ENCODE data around the gene NAA10. TPM values are rescaled to one million over a fixed set of nuclear protein-coding genes. Genes with fewer than 3 reads are reported as not detected.

The NAA10 gene
- polyA plus RNA-seq, 1 donor from 2014 or later, result 117 TPM

- H3K27me3 ChIP-seq (ENCODE audit: insufficient read depth, low read depth, low read length), result no peaks in the 10 kb centered on the region
Measured at GRCh38 chrX:153897899-153898298, 36.9 kb downstream of the NAA10 start.

GRCh38 chrX:153889123-153889522 lies 45.7 kb downstream of the NAA10 start:
- no peaks in the 10 kb centered on the region for H4K20me1 ChIP-seq (ENCODE audit: insufficient read depth)
- H3K79me2 ChIP-seq (replicated peaks; ENCODE audit: insufficient read depth, low read length), result peaks cover 16% of the 10 kb centered on the region
- H3K4me2 ChIP-seq (ENCODE audit: low read length), result no peak overlapping the region
- H3K4me3 ChIP-seq (ENCODE audit: low read length), result no peak overlapping the region
- no peaks in the 10 kb centered on the region for H3K9me2 ChIP-seq (ENCODE audit: insufficient read depth, low read length)
- no peaks in the 10 kb centered on the region for H3K36me3 ChIP-seq (ENCODE audit: insufficient read depth, low read length)
- no peak overlapping the region for H3K27ac ChIP-seq (ENCODE audit: low read length)
- H3F3A ChIP-seq (ENCODE audit: insufficient read depth, low read length, poor library complexity, severe bottlenecking), result no peaks in the 10 kb centered on the region
- TF ChIP-seq EZH2 (IDR thresholded peaks at IDR 0.05; ENCODE audit: borderline replicate concordance, insufficient read depth, low read length, poor library complexity, severe bottlenecking) (no peak), REST (IDR thresholded peaks at IDR 0.05; ENCODE audit: borderline replicate concordance) (no peak), POLR2AphosphoS5 (IDR thresholded peaks at IDR 0.05) (no peak), SMC3 (conservative IDR thresholded peaks at IDR 0.05; ENCODE audit: poor library complexity) (no peak)
- H2AFZ ChIP-seq (ENCODE audit: low read depth, low read length), result no peak overlapping the region
- no peaks in the 10 kb centered on the region for H3K9me3 ChIP-seq (ENCODE audit: low read length)
- no peak overlapping the region for H3K9ac ChIP-seq (ENCODE audit: low read length)
- no peaks in the 10 kb centered on the region for H3K27me3 ChIP-seq (ENCODE audit: insufficient read depth, low read depth, low read length)

More at GRCh38 chrX:153897899-153898298, 36.9 kb downstream of the NAA10 start:
- H3K9ac ChIP-seq (ENCODE audit: low read length), result no peak overlapping the region
- no peaks in the 10 kb centered on the region for H3K9me3 ChIP-seq (ENCODE audit: low read length)
- no peak overlapping the region for H3K4me2 ChIP-seq (ENCODE audit: low read length)
- H3K27ac ChIP-seq (ENCODE audit: low read length), result no peak overlapping the region
- no peak overlapping the region for H2AFZ ChIP-seq (ENCODE audit: low read depth, low read length)
- no peaks in the 10 kb centered on the region for H3K36me3 ChIP-seq (ENCODE audit: insufficient read depth, low read length)
- no peaks in the 10 kb centered on the region for H3F3A ChIP-seq (ENCODE audit: insufficient read depth, low read length, poor library complexity, severe bottlenecking)
- no peaks in the 10 kb centered on the region for H4K20me1 ChIP-seq (ENCODE audit: insufficient read depth)
- H3K4me3 ChIP-seq (ENCODE audit: low read length), result no peak overlapping the region
- TF ChIP-seq TAF1 (IDR thresholded peaks at IDR 0.05; ENCODE audit: low read depth) (no peak), EZH2 (IDR thresholded peaks at IDR 0.05; ENCODE audit: borderline replicate concordance, insufficient read depth, low read length, poor library complexity, severe bottlenecking) (no peak), CTCF (IDR thresholded peaks at IDR 0.05; ENCODE audit: poor library complexity, severe bottlenecking) (no peak), MXI1 (conservative IDR thresholded peaks at IDR 0.05; ENCODE audit: poor library complexity, severe bottlenecking) (no peak)
- H3K79me2 ChIP-seq (replicated peaks; ENCODE audit: insufficient read depth, low read length), result no peaks in the 10 kb centered on the region
- H3K9me2 ChIP-seq (ENCODE audit: insufficient read depth, low read length), result no peaks in the 10 kb centered on the region

- H3K4me3 ChIP-seq (ENCODE audit: low read length), result no peak overlapping the region
- no peak overlapping the region for H3K27ac ChIP-seq (ENCODE audit: low read length)
- H3K9me2 ChIP-seq (ENCODE audit: insufficient read depth, low read length), result no peaks in the 10 kb centered on the region
- H4K20me1 ChIP-seq (ENCODE audit: insufficient read depth), result no peaks in the 10 kb centered on the region
- H3K9ac ChIP-seq (ENCODE audit: low read length), result no peak overlapping the region
- H3K4me2 ChIP-seq (ENCODE audit: low read length), result no peak overlapping the region
- H3K9me3 ChIP-seq (ENCODE audit: low read length), result no peaks in the 10 kb centered on the region
- no peaks in the 10 kb centered on the region for H3F3A ChIP-seq (ENCODE audit: insufficient read depth, low read length, poor library complexity, severe bottlenecking)
- H2AFZ ChIP-seq (ENCODE audit: low read depth, low read length), result no peak overlapping the region
- no peaks in the 10 kb centered on the region for H3K27me3 ChIP-seq (ENCODE audit: insufficient read depth, low read depth, low read length)
- peaks cover 23% of the 10 kb centered on the region for H3K79me2 ChIP-seq (replicated peaks; ENCODE audit: insufficient read depth, low read length)
- TF ChIP-seq CTCF (IDR thresholded peaks at IDR 0.05; ENCODE audit: poor library complexity, severe bottlenecking), result no peak
- no peak for TF ChIP-seq EP300 (conservative IDR thresholded peaks at IDR 0.05; ENCODE audit: poor library complexity, severe bottlenecking)
- no peak for TF ChIP-seq TAF1 (IDR thresholded peaks at IDR 0.05; ENCODE audit: low read depth)
- no peak for TF ChIP-seq SMC3 (conservative IDR thresholded peaks at IDR 0.05; ENCODE audit: poor library complexity)
- TF ChIP-seq POLR2AphosphoS5 (IDR thresholded peaks at IDR 0.05), result no peak
- no peaks in the 10 kb centered on the region for H3K36me3 ChIP-seq (ENCODE audit: insufficient read depth, low read length)
Measured at GRCh38 chrX:153888344-153888743, 46.5 kb downstream of the NAA10 start.
